Heart left ventricle (tissue), 13 donors: ENCODE results near the gene EPHB1.

Source experiments
- POLR2A ChIP-seq, 2 donors: fragments of 450-650 bp; IDR thresholded peaks; one replicate each; pipeline ENCODE4 v1.6.1; 2017; ENCODE audit warnings: antibody characterized with exemption in 2 of 2, mild to moderate bottlenecking in 2 of 2, moderate library complexity in 2 of 2
- TF ChIP-seq, protein P1 (sequence below), 12 donors: fragments of 200-600 bp; sonication (generic) in 4 of 12; IDR thresholded peaks; one replicate each; pipeline versions ENCODE4 v1.5.0 to v1.8.0; 2018 to 2022; ENCODE audit warnings: antibody characterized with exemption in 12 of 12, mild to moderate bottlenecking in 5 of 12
- donor health status: ischemic (EF 13 %, LVEDD 7.1; RV severe dilation, severe dysfunction).
- donor health status: DM: no; HTN: yes; CAD: no.
- donor health status: DM: no; HTN: no; CAD: no.
- donor health status: ischemic (EF 25% LVEDD 6.9; RV normal size, moderate dysfunction).
- donor health status: ischemic (EF 25% LVEDD 5.7; RV mildly dilated, moderate dysfunction).
- donor health status: ischemic (EF 35%, LVEDD 5.7; RV mildly dilated, moderate dysfunction).
- donor health status: nonischemic (EF 11% LVEDD 7.7; RV severe dilation, severe dysfunction).
- donor health status: DM: yes; HTN: yes; CAD: no.
- donor health status: PGD.
- donor health status: ischemic (EF 29% LVEDD 5.4; RV normal size, mild dysfunction).
- donor health status: nonischemic (EF 23%, LVEDD 6.1; RV moderate dilation, normal function).

DNA sequence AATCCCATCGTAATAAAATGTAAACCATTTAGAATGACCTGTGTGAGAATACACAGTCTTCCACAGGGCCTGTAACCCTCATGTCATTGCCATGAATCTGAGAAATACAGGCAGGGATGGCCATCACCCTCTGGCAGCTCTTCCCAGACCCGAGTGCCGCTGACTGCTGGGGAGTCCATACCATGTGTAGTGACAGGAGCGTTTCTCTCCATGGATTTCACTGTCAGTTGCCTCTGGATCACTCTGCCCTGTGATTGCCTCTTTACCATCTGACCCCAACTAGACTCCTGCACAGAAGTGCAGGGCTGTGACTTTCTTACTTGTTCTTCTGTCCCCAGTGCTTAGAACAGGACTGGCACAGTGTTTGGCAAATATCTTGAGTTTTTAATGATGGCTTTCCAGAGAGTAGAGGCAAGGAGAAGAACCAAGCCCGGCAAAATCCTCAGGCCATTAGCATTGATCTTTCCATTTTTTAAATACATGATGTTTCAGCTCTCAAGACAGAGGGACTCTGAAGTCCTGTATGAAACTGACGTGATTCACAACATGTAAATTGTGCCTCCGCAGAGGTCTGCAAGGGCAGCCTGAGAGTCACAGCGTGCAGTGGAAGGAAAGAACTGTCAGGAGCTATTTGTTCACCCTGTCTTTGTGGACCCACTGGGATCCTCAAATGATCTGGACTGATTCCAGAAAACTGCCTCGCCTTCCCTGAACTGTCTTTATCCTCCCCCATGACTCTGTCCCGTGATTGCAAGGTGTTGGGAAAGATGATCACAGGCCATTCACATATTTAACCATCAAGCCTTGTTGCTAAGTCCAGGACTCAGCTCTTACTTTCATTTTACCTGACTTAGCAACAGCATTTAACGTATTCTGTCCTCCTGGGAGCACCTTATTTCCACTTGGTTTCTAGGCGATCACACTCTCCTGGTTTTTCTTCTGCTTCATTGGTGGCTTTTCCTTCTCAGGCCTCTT is 354.9 kb downstream of the EPHB1 start:
- TF ChIP-seq, protein P1, sequence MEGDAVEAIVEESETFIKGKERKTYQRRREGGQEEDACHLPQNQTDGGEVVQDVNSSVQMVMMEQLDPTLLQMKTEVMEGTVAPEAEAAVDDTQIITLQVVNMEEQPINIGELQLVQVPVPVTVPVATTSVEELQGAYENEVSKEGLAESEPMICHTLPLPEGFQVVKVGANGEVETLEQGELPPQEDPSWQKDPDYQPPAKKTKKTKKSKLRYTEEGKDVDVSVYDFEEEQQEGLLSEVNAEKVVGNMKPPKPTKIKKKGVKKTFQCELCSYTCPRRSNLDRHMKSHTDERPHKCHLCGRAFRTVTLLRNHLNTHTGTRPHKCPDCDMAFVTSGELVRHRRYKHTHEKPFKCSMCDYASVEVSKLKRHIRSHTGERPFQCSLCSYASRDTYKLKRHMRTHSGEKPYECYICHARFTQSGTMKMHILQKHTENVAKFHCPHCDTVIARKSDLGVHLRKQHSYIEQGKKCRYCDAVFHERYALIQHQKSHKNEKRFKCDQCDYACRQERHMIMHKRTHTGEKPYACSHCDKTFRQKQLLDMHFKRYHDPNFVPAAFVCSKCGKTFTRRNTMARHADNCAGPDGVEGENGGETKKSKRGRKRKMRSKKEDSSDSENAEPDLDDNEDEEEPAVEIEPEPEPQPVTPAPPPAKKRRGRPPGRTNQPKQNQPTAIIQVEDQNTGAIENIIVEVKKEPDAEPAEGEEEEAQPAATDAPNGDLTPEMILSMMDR (IDR thresholded peaks at IDR 0.05): no peak
- TF ChIP-seq POLR2A (IDR thresholded peaks at IDR 0.05): no peak
